ENCODE results near the gene SQSTM1.
"Not testable (repeated sequence)": the region's sequence is repeated elsewhere in the genome, so short reads cannot be mapped to it uniquely, and the experiment has no call there.

SQSTM1 gene

DNA sequence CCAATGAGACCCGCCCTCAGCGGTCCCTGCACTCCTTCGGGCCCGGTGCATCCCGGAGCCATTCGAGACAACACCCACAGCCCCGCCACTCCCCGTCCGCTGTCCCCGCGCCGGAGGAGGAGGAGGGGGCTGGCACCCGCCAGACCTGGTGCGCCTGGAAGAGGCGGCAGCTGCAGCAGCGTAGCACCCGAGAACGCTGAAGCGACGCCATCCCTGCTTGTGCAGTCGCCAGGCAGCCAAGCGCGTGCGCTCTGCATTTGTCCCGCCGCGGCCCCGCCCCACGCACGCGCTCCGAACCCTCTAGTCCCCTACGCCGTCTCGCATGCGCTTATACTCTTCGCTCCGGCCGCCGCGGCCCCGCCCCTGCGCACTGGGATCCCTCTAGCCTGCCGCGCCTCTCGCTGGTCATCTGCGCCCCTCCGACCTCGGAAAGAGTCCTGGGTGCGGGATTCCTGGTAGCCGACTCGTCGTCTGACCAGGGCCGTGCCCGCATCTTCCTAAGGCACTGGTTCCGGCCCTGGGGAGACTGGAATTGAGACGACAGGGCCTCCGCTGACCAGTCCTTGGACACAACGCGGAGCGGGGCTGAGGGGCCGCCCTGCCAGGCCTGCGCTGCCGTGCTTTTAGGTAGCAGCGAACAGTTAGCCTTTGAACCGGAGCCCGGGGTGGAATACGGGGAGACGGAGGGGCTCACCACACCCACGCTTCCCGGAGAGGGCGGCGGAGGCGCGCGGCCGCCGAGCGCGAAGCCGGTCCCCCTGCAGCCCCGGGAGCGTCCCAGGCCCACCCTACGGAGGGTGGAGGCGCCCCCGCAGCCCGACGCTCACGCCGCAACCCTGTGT lies 38.1 kb downstream of the SQSTM1 start, which contains the start of gene MRNIP:
MRNIP (minus strand) TSS at position 232 of the 842 bp plus-strand sequence; CDS start at position 211, 21 bp downstream.
- DNase-seq (ENCODE audit: low spot score): peak; percentile 97

DNA sequence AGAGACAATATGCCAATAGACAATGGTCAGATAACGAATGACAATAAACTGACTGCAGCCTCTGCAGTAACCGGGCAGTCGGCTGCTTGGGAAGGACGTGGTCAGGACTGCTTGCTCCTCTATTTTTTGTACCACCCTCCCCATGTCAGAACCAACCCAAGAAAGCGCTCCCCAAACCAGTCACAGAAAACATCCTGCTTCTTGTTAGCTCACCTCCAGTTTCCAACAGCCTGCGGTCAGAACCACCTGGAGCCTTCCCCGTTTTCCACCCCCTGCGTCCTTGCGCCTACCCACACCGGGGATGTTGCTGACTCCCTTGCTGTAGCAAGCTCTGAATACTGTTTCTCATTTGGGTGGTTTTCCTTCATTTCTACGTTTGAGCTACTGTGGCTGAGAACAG lies 39.6 kb downstream of the SQSTM1 start:
- DNase-seq (ENCODE audit: low spot score): no peak

DNA sequence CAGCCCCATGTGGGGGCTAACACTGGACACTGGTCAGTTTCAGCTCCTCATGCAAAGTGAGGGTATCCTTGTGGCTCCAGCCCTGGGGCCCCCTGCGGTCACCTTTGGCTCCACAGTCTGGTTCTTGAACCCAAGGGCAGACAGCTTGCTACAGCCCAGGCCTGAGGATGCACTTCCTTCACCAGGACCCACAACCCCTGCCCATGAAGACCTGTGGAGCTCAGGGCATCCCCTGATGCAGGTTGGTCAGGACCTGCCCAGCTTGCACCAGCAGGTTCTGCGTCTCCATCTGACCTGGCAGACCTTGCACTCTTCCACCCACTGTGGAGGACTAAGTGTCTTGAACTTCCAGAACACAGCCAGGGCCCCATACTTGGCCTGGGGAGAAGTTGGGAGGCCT lies 41.6 kb downstream of the SQSTM1 start:
- no peak for DNase-seq (ENCODE audit: low spot score)

DNA sequence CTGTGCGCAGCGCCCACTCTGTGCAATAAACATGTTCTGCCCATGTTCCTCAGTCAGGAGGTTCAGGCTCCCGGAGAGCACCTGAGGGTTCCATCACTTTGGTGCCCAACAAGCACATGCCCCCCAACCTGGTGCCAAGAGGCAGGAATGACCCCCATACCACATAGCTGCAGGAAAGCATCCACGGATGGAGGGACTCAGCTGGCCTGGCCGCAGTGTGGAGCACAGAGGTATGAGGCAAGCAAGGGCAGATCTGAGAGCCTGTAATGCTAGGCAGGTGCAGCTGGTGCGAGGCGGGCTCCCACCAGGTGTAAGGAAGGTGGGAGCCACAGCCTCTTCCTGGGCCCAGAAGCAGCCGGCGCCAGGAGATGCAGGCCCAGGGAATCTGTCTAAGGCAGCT lies 42.2 kb downstream of the SQSTM1 start:
- no peak for DNase-seq (ENCODE audit: low spot score)

DNA sequence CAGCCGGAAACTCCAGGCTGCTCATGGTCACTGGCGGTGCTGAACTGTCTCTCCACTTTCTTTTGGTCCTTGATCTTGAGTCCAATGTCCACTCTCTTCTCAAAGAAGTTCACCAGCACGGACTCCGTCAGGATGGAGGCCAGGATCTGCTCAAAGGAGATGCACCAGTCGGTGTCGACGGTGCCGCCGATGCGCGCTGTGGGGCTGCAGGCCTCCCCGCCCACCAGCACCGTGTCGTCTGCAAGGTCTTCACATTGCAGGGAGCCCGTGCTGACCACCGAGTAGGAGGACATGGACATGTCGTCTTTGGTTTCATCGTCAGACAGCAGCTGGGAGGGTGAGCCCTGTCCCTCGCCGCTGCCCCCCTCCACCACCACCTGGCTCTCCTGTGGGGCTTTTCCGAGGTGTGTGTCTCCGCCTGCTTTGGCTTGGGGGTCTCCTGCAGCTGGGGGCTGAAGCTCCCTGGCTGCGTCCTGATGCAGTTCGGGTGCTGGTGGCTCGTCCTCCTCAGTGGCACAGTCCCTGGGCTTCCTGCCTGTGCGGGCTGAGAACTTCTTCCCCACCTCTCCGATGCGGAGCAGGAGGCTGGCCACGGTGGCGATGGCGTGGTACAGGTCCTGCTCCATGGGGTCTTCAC lies 42.9 kb downstream of the SQSTM1 start:
- no peak for DNase-seq (ENCODE audit: low spot score)

DNA sequence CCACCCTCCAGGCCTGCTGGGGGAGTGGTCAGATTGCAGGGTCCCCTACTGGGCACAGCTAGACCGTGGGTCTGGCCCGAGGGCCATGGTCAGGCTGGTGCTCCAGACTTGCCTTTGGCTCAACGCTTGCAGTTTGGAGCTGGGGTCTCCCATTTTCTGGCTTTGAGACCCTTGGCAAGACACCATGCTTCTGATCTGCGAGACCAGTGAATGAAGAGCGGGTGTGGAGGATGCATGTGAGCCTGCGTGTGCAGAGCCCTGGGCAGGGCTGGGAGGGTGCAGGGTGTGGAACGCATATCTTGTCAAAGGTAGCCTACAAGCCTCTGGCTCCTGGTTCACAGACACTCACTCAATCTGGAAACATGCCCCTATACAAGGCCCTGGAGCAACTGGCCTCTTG lies 44.0 kb downstream of the SQSTM1 start:
- DNase-seq (ENCODE audit: low spot score): no peak

DNA sequence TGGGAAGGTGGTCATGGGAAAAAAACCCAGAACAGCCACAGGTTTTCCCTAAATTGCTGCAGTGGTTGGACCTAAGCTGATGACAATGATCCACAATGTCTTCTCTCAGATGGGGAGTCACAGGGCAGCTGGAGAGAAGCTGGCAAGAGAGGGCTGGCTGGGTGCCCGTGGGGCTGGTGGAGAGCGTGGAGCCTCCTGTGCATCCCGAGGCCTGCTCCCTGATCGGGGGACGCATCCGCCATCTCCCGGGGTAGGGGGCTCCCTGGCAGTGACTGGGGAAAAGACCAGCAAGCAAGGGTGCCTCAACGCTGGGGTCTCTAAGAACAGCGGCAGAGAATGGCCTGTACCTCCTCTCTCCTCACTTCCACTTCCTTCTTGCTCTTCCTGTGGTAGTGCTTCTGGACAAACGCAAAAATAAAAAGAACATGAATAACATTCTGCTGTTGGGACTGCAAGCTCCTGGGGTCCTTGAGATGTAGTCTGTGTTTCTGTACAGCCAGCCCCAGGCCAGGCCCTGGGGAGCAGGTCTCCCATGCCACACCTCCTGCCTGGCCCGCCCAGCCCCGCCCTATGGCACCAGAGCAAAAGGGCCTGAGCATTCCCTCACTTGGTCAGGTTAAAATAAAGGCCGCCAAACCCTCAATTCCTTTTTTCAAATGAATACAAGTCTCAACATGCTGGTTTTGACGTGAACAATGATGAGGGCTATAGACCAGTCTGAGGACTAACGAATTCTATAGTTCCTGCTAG lies 45.0 kb downstream of the SQSTM1 start:
- no peak for DNase-seq (ENCODE audit: low spot score)

DNA sequence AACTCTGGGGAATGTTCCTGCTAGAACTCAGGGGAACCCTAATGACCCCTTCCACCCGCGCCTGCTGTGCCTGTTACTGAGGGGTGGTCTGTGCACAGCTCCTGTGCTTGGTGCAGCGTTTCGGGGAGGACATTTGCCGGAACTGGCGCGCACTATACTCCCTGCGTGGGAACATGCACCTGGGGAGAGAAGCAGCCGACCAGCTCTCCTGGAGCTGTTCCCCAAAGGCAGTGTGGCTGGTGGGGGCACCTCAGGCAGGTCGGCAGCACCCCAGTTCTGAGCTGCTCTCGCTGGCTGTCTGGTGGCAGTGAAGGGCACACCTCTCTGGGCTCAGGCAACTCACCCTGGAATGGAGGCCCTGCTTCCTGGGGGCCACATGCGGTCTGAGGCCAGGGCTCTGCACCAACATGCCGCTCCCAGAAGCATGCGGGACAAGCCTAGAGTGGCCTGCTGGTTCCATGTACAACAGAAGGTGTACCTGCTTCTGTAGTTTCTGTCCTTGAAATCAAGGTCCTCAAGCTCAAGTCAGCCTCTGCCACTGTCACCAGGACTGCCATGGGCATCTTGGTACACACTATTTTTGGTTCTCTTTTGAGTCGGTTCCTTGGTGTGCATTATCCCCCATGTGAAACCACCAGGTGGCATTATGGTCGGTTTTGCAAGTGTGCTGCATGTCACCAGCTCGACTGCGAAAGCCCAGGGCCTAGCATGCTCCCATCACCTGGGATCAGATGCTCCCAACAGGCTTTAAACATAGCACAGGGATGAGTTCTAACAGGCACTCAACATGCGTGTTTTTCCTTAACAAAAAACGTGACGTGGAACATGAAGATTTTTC lies 45.8 kb downstream of the SQSTM1 start:
- no peak for DNase-seq (ENCODE audit: low spot score)

DNA sequence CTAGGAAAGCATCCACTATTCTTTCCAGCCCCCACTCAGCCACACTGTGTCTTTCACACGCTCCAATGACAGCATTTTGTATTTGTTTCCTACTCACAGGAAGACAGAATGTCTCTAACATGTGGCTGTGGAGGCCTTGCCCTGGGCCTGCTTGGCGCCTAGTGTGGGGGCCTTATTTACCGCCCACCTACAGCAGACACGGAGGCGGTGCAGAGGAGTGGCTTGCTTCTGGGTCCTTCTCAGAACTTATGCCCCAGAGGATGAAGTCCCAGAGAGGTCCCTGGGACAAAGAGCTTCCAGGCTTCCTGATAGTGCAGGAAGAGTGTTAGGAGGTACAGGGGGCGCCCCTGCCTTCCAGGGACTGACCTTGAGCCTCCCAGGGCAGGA lies 46.4 kb downstream of the SQSTM1 start:
- DNase-seq (ENCODE audit: low spot score): no peak

DNA sequence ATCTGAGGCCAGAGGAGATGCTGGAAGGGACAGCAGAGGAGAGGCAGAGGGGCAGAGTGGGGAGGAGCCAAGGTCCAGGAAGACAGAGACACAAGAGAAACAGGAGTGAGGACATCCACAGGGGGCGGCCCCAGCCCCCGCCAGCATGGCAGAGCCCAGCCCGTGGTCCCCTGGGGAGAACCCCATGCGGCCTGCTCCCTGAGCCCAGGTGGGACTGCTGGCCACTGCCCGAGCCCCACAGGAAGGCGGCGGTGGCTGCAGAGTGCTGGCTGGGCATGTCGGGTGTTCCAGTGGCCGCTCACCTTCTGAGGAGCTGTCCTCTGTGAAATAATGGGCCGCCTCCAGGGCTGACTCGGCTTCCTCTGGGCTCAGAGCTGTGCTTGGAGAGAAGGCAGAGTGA lies 46.8 kb downstream of the SQSTM1 start:
- DNase-seq (ENCODE audit: low spot score): no peak

DNA sequence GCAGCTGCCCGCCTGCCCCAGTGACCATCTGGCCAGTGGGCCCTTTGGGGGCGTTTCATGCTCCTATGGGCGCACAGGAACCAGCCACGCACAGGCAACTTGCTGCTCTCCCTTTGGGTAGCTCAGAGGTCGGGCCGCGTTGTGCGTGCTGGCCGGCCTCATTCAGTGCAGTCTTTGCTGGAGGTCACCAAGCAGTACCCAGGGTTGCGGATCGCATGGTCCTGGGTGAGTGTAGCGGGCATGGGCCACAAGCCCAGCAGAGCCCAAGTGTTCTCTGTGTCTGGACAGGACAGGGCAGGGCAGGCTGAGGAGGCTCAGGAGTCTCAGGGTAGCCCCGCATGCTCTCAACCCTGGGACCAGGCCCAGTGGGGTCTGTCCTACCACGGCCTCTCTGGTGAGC lies 47.8 kb downstream of the SQSTM1 start:
- no peak for DNase-seq (ENCODE audit: low spot score)

DNA sequence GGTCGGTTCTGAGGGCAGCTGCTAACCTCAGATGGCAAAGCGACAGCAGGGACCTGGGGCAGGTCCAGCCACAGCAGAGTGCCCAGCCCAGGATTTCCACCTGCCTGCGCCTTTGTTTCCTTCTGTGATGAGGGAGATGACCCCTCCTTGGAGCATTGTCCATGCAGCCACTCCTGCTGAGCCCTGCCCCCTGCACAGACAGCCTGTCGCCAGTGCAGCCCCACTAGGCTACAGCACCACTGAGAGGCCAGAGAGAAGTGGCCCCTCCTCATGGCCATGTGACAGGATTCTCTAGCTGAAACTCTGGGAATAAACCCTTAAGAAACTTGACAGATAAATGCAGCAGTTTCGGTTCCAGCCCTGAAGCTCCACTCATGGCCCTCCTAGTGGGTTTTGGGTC lies 48.4 kb downstream of the SQSTM1 start:
- DNase-seq (ENCODE audit: low spot score): no peak

DNA sequence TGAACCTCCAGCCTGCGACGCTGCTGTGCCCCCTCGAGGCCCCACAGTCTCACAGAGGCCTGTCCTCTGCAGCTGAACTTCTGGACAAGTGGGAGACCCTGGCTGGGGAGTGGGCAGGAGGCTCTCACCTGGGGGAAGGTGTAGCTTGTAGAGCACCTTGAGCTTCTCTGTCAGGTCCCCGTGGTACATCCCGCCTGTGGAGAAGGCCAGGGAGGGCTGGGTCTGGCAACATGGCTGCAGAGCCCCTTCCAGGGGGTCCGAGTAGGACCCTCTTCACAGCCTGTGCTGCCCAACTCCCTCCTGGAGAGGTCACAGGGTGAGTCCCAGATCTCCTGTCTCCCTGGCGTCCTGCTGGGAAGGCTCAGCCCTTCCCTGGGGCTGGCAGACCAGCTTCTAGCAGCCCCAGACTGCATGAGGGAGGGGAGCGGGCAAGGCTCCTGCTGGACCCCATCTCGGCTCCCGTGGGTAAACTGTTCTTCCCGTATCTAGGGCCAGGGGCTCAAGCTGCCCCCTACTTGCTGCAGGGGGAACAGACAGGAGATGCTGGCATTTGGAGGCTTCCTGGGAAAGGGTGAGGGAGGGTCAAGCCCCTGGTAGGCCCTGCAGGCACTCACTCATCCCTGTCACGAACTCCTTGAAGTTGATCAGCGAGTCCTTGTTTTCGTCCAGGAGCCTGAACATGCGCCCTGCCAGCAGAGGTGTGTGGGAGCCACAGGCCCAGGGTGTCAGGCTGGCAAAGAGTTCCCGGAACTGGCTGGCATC lies 49.1 kb downstream of the SQSTM1 start:
- DNase-seq (ENCODE audit: low spot score): no peak

DNA sequence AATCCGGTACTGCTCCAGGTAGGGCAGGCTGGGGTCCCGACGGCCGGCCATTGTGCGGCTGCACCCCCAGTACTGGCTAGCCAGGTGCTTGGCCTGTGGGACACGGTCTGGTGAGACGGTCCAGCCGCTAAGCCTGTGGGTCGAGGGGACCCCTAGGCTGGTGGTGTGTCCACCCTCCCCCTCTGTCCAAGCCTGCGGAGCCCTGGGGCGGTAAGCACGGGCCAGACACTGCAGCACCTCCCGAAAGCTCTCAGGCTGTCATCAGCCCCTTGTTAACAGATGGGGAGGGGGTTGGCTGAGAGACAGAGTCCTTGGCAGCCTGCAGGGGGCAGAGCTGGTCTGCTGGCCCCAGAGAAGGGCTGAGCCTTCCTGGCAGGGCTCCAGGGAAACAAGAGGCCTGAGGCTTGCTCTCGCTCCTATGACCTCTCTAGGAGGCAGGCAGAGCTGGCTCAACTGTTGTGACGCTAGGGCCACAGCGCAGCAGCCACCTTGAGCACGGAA lies 49.7 kb downstream of the SQSTM1 start:
- DNase-seq (ENCODE audit: low spot score): peak; percentile 89

DNA sequence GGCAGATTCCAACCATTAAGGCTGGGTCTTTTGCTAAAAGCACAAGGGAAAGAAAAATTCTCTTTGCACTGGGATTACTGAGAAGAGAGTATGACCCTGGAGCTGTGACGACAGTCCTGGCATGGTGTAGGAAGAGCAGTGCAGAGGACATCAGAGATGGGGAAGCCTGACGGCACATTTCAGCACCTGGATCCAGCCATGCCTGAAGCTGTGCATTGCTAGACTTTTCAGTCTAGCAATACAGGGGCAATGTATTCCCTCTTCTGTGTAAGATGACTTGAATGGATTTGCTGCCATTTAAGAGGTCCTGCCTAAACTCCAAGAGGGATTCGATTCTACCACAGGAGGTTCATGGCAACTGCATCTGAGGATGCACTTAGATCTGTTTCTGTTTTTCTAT lies 50.2 kb downstream of the SQSTM1 start:
- DNase-seq (ENCODE audit: low spot score): no peak

DNA sequence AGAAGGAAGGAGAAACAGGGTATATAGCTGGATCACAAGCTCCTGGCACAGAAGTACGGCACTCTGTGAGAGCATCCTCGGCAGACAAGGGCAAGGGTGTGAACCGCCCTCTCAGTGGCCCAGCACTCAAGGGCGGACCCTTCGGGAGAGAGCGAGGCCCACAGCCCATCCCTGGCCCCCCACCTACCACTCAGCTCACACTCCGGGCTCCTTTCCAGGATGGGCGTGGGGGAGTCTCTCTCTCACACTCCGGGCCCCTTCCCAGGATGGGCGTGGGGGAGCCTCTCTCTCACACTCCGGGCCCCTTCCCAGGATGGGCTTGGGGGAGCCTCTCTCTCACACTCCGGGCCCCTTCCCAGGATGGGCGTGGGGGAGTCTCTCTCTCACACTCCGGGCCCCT lies 50.8 kb downstream of the SQSTM1 start:
- DNase-seq (ENCODE audit: low spot score): not testable (repeated sequence)

DNA sequence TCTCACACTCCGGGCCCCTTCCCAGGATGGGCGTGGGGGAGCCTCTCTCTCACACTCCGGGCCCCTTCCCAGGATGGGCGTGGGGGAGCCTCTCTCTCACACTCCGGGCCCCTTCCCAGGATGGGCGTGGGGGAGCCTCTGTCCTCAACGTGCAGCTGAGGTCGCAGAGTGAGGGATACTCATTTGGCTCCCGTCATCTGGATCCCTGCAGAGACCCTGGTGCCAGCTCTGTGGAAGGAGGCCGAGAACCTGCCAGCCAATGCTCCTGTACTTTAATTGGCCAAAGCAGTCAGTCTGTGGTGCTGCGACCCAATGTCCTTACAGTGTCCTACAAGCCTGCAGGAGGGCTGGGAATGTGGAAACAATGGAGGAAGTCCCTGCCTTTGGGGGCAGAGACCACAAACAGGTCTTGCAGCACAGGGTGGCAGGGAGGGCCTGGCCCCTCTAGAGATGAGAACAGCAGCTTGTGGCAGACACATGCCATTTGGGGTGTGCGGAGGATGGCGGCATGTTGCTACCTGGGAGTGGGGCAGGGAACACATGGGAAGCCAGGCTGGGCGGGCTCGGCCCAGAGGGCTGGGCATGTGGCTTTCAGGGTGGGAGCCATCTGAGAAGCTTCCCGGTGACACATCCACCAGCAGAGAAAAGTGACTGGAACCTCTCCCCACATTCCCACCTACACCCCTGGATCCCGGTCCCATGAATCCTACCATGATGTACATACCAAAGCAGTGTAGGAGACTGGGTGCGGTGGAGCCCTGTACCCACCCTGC lies 51.5 kb downstream of the SQSTM1 start:
- no peak for DNase-seq (ENCODE audit: low spot score)

DNA sequence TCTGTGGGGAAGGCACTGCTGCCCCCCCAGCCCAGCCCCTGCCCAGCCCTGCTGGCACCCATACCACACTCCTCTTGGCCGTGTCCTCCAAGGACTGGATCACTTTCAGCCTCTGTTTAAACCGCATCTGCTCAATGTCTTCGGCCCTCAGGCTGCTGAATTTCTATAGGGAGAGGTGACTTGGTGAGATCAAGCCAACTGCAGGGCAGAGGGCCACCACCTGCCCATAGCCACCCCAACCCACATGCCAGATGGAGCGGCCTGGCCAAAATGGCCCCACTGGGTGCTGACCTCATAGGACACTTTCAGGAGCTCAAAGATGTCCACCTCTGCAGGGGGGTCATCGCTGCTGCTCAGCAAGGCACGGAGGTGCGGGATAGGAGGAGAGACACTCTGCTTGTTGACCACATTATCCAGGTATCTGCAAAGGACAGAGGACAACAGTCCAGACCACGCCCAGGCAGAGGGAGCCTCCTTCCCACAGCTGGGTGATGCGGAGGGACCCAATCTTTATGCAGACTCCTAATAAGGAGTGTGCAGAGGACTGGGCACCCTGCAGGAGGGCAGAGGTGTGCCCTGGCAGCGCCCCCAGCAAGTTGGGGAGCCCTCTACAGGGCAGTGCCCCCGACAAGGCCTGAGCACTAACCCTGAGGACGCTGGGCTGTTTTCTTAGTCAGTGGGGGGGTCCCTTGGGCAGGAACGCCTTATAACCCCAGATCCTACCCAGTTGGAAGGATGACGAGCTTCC lies 52.3 kb downstream of the SQSTM1 start:
- no peak for DNase-seq (ENCODE audit: low spot score)

DNA sequence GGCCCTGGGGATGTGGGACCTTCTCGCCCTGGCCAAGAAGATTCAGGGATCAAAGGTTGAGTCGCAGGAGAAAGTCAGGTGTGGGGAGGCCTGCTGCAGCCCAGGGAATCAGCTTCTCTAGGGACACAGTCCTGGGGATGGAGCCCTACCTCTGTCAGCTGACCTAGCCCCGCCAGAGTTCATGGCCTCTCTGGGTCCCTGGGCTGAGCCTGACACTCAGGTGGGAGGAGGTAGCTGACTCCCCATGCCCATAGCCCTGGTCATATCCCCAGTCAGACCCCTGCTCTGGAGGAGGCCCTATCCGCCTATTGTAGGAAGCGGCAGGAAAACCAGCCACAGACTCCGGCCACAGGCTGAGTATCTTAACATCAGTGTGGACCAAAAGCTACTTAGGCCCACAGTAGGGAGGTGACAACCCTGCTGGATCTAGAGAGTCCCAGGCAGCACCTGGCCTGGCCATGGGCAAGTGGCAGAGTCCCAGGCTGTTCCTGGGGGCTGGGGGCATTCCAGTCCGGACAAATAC lies 52.9 kb downstream of the SQSTM1 start:
- DNase-seq (ENCODE audit: low spot score): no peak
